AG09319 (cell line): Measurements from ENCODE around the gene ARHGEF11.

ENCODE experiments used
- DNase-seq: peaks from one replicate; pipeline ENCODE4 v3.0.0-alpha.2; 2010; ENCODE audit warnings: low read depth; ENCODE audit errors: extremely low read depth
- TF ChIP-seq, protein P1 (sequence below): IDR thresholded peaks from 2 replicates; pipeline ENCODE4 v1.5.1; 2011; ENCODE audit warnings: low read depth, mild to moderate bottlenecking, inconsistent platforms, low read length, moderate library complexity

The ARHGEF11 gene

GRCh38 chr1:156900896-156901589 lies 144.5 kb downstream of the ARHGEF11 start:
- DNase-seq, result no peak
- TF ChIP-seq, protein P1, sequence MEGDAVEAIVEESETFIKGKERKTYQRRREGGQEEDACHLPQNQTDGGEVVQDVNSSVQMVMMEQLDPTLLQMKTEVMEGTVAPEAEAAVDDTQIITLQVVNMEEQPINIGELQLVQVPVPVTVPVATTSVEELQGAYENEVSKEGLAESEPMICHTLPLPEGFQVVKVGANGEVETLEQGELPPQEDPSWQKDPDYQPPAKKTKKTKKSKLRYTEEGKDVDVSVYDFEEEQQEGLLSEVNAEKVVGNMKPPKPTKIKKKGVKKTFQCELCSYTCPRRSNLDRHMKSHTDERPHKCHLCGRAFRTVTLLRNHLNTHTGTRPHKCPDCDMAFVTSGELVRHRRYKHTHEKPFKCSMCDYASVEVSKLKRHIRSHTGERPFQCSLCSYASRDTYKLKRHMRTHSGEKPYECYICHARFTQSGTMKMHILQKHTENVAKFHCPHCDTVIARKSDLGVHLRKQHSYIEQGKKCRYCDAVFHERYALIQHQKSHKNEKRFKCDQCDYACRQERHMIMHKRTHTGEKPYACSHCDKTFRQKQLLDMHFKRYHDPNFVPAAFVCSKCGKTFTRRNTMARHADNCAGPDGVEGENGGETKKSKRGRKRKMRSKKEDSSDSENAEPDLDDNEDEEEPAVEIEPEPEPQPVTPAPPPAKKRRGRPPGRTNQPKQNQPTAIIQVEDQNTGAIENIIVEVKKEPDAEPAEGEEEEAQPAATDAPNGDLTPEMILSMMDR, result no peak

GRCh38 chr1:156899956-156900718 lies 145.4 kb downstream of the ARHGEF11 start:
- TF ChIP-seq, protein P1, result no peak
- no peak for DNase-seq

GRCh38 chr1:156898971-156899664 lies 146.4 kb downstream of the ARHGEF11 start:
- no peak for DNase-seq
- TF ChIP-seq, protein P1, result no peak

DNA sequence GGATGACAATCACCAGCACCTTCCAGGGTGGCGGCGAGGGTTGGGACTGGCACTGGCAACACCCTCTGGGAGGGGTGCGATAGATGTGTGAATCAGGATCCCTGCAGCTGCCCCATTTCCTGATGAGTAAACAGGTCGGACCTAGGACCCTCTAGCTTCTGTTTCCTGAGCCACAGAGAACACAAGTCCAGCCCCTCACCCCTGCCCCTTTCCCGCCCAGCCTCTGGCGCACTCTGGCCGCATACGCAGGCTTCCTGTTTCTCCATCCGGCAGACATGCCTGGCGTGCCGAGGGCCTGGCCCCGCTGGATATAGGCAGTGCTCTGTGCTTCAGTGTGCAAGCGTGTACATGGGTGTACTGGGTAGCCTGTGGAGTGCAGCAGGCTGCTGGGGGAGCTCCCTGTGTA lies 147.4 kb downstream of the ARHGEF11 start:
- no peak for DNase-seq
- TF ChIP-seq, protein P1, result no peak

DNA sequence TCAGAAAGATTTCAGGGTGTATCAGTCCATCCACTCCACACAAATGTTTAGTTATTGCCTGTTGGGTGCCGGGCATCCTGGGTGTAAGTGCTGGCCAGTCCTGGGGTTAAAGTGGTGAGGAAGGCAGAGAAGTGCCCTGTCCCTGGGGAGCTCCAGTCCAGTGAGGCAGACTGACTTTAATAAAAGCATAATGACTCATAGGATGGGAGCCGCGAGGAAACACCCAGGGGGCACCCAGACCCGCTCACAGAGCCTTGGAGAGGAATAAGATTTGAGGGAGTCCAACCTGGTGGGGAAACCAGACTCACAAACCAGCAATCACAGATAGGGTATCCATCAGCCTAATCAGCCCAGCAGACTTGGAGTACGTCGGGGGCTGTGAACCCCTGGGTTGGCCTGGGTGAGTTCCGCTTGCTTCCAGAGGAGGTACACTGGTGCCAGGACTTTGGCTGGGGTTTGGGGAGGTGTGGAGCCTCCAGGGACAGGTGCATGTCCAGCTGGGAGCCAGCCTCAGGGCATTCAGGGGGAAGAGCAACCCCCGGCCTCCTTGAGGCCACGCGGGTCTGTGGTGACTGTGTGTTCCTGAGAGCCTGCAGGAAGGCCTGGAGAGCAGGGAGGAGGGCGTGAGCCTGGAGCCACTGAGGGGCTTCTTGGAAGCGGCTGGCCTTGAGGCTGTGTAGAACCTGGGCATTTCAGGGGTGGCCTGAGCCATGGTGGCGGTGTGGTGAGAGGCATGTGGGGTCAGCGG lies 148.3 kb downstream of the ARHGEF11 start:
- DNase-seq, result no peak
- TF ChIP-seq, protein P1, result no peak

DNA sequence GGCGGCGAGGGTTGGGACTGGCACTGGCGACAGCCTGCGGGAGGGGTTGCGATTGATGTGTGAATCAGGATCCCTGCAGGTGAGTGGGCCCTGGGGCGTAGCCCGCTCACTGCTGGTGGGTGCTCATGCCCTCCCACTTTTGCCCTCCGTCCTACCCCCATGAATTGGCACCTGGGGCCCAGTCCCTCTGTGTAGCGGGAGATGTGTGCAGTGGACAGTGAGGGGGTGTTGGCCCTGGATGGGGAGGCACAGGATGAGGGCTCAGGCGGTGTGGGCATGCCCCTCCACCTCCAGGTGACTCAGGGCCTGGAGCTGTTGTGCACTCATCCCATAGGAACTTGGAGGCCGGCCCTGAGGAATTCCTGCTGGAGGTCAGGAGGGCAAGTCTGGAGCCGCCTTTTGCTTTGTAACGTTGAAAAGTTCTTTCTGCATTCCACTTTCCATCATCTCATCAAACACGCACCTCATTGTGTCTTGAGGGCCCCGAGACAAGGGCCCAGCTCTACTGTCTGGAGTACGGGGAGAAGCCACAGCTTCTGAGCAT lies 149.0 kb downstream of the ARHGEF11 start:
- peak; percentile 67 for DNase-seq
- TF ChIP-seq, protein P1, result no peak
